HuH-7.5 (cell line): ENCODE data around the gene INSIG2.

ENCODE experiments used
- DNase-seq: peaks from one replicate; pipeline ENCODE4 v3.0.0; 2011; ENCODE audit warnings: low spot score

INSIG2 gene

DNA sequence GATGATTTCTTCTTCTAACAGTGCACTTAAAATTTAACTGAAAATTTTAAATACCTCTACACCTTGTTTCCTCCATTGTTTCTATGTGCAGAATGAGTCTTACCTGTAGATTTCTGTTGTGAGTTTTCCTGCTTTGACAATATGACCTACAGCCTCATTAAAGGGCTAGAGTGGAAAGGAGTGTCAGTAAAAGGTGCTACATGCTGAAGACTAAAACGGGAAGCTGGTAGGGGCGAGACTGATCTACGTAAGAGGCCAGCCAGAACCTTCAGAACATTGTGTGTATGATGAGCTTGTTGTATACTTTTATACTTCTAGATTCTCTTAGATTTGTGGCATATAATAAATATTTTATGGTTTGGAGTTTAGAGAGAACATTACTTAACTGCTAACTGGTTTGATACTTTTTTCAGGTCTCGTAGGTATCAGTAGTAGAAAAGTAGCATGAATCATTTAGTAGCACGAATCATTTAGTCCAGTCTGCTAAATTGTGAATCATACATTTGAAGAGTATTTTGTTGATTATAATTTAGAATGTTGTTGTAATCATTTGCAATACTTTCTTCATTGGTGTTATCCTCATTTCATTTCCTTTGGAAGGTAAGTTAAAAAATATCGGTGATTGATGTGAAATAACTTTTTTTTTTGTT, 14.3 kb downstream of the INSIG2 start:
- no peak for DNase-seq

DNA sequence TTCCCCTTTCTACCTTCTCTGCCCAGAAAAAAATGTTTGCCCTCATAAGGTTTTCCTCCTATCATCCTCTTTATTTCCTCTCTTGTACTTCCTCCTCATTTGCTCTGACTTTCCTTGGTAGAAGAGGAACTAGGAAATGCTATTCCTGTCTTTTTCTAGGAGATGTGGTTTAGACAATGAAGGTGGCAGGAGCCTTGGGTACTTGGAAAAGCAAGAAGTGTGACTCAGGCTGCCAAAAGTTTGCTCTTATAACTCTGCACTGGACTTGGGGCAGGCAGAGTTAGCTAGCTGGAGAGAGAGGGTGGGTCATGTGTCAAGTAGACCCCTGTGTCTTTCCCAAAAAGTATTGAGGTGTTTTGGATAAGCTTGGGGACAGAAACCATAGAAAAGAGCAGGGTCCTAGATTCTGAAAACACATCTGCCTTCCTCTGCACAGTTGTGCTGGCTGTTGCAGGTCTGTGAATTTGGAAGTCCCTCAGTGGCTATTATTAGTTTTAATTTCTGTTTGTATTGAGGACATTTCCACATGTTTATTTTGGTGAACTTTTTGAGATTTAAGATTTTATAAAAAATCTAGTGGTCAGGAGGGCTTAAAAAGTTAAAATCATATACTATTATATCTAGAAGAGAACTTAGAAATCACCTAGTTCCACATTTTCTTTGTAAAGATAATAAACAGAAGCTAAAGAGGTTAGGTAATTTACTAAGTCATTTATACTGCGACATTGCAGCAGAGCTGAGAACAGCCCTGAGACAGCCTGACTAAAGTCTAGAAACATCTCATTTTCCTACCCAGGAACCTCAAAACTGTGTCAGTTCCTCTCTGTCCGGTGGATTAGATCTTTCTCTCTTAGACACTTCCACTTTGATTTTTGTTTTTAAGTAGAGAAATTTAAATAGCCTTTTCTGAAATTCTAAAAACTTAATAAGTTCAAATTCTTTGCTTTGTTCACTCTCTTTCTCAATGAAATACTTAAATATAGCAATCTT, 16.0 kb downstream of the INSIG2 start:
- DNase-seq: no peak

DNA sequence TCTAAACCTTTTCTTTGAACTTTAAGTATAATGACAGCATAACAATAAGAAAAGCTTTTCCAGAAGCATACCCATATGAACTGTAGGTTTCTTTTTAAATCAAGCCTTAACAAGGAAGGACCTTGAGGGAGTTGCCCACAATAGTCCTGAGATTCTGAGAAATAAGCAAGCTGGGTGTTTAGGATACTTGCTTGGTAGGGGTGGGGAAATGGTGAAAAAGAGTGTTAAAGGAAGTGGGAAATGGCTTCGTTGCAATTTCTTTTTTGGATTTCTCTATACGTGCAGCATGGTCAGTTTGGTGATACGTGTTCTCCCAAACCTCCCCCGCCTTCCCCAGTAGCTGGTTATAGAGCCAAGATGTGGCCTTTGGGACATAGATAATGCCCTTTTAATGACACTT, 17.2 kb downstream of the INSIG2 start:
- DNase-seq: no peak

DNA sequence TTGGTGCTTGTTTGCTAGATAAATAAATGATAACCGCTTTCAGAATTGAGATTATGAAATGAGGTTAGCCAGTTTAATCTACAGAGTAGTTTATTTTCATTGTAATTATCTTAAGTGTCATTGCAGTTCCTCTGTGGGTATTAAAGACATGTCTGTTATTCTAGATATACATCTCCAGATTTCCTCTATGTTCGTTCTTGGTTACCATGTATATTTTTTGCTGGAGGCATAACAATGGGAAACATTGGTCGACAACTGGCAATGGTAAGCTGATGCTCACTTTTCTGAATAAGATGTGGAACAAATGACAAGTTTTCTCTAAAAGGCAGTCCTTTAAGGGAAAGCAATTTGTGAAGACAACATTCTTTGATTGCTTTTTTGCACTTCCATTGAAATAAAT, 18.7 kb downstream of the INSIG2 start:
- DNase-seq: no peak

DNA sequence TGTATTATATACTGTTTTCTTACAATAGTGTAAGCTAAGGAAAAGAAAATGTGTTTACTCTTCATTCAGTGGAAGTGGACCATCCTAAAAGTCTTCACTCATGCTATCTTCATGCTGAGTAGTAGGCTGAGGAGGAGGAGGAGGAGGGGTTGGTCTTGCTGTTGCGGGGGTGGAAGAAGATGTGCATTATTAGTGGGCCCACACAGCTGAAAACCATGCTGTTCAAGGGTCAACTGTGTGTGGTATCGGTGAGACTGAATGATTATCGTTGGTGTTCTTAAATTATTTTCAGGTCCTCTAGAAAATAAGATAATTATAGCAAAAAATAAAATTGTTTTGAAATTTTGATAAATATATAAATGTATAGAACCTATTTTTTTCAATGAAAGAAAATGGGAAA, 22.0 kb downstream of the INSIG2 start:
- DNase-seq: no peak

DNA sequence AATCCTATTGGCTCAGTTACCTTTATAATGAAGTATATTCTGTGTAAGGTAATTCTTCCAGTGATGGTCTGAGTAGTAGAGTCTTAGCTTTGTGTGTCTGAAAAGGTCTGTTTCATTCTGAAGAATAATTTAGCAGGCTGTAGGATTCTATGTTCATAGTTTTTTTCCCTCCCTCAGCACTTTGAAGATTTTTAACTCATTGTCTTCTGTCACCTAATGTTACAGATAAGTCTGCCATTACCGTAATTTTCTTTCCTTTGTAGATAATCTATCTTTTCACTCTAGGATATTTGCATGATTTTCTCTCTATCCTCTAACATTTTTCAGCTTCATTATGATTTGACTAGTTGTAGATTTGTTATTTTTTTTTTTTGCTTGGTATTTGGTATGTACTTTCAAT, 22.7 kb downstream of the INSIG2 start:
- DNase-seq: no peak

DNA sequence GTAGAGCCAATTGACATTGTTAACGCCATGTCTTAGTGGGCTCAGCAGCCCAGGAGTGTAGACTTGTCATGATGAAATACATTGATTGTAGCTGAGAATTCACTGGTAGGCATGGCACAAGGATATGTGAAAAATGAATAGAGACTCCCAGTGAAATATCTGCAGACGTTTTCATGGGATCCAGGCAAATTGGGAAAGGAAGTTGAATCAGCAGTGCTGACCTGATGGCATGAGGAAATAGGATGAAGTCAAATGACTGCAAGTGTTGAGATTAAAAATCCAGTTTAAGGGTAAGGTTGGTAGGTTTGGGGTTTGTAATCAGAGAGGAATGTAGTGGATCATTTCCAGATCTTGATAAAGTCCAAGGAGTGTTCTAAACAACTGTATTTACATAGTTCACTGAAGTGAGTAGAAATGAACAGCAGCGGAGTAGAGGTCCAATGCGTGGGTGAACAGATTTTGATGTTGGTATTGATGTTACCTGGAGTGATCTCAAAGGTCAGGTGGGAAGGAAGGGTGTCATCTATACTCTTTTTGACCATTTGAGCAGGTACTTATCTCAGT, 24.6 kb downstream of the INSIG2 start:
- no peak for DNase-seq

DNA sequence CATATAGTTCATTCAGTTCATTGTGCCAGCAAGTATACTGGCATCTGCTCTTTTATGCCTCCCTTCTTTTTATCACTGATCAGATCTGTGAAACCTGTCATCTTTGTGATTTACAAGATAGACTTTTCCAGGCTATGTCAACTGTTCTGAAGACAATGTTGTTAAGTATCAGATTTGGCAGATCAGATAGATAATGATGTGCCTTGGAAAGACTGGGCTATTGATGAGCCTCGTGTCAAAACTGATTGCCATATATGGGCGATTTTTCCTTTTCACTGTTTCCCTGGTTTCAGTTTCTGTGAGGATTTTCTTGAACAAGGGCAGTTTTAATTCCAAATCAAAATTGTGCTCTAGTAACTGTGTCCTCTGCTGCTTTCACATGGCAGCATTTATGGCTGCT, 26.6 kb downstream of the INSIG2 start:
- no peak for DNase-seq

DNA sequence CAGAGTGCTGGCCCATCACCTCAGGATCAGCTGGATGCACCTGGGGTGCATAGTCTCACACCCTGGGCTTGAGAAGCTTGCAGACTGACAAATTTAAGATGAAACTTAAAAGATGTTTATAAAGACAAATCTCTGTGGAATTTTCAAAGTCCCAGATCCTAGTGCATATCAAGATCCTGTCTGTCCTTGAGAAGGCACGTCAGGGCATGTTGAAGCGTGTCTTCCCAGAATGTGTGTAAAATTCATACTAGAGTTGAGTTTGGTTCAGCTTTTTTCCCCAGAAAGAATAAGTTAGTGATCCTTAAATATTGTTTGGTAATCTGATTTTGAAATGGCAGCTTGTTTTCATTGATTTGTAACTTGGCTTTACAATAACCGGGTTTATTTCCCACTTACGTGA, 27.5 kb downstream of the INSIG2 start:
- no peak for DNase-seq

DNA sequence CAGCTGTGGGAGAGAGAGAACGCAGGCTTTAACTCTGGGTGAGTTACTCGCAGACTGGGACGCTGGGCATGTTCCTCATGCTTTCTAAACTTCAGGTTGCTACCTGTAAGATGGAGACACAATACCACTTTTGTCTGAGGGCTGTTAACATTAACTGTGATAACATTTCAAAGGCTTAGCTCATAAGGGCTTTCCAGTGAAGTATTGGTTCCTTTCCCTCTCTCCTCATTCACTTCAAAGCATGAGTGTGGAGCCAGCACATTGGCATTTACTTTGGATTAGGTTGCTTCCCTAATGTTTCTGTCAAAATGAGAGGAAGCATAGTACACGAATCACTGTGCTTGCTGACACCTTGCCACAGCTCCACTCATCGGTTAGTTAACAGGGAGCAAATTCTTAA, 30.2 kb downstream of the INSIG2 start:
- no peak for DNase-seq

DNA sequence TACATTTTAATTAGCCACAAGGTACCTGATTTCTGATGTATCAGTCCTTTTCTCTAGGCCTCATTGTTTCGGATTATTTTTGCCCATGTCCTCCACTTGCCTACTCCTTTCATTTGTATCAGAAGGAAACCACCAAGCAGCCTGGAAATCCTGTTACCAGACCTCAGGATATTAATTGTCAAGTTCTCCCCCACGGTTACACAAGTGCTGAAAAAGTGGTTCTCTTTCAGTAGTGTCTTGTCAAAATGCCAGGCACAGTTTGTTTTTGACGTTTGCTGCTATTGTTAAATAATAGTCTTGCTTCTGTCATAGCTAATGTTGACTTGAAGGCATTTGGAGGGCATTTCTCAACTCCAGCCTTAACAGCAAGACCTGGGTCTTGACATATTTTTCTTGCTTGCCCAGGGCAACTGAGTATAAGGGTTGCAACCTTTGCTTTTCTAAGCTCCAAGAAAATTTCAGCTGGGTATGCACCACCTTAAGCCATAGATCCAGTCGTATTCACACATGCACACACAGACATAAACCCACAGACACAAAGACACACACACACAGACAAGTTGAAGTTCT, 31.0 kb downstream of the INSIG2 start:
- DNase-seq: no peak

DNA sequence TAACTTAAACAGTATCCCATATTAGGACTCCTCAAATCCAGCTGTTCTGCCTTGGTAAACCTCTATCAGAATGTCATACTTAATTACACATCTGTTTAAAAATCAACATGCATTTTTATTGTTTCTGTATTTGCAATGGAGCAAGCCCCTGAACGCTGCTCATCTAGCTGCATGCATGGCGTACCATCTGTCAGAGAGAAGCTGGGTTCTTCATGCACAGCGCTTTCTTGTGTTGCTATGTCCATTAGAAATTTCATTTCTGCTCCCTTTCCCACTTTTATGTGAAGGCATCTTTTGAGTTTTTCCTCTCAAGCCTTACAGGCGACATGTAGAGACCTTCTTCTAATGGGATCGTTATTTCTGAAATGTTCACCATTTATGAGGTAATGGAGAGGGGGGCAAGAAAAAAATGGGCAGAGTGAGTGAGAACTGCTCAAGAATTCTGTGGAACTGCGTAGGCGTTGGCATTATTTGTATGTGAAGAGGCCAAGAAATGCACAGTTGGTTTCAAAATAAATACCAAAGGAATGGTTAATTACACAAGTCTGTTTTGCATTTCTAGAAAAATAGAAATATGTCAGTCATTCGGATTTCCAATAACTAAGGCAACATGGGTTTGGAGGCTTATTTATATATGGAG, 31.6 kb downstream of the INSIG2 start:
- DNase-seq: no peak

DNA sequence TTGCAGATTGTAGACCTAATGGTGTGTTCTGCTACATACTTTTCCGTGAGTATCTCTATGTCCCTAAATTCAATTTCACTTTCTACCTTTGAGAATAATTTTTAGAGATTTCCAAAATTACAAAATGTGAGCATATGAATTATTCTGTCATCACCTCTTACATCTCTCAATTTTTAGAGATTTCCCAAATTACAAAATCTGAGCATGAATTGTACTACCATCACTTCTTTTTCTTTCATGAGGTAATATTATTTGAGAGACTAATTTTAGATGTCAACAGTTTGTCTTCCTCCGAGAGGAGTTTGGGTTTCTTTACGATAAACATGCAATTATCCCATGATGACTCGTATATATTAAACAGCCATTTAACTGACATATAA, 32.1 kb downstream of the INSIG2 start:
- DNase-seq: no peak

DNA sequence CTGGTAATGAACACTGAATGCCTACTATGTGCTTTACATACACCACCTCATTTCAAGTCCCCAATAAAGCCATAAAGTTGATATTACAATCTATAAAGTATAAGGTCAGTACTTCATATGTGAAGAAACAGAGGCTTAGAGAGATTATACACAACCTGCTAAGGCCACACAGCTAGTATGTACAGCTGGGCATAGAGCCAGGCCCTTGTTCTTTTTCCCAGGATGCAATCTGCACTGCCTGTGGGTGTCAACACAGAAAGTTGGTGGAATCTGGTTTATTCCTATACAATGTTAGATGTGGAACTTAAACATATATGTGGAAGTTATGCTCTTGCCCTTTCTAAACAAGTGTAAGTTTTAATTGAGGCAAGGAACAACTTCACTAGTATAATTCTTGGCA, 32.8 kb downstream of the INSIG2 start:
- DNase-seq: no peak

DNA sequence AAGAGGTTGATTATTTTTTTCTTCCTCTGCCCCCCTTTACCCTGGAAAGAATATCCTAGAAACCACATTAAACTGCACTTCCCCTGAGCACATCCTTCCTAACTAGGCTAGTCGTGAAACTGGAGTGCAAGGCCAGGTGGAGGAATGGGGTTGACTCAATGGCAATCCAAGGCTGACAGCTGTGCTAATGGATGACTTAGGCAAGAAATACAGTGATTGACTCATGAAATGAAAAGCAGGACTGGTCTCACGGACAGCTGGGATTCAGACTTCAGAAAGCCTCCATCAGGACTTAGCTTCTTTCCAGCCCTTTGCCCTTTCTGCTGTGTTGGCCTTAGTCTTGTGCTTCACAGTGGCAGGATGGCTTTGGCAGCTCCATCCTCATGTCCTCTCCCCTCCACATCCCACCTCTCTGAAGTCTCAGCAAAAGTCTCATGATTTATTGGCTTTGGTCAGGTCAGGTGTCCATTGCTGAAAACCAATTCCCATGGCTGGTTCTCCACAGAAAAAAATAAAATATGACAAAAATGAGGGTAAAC, 33.8 kb downstream of the INSIG2 start:
- no peak for DNase-seq

DNA sequence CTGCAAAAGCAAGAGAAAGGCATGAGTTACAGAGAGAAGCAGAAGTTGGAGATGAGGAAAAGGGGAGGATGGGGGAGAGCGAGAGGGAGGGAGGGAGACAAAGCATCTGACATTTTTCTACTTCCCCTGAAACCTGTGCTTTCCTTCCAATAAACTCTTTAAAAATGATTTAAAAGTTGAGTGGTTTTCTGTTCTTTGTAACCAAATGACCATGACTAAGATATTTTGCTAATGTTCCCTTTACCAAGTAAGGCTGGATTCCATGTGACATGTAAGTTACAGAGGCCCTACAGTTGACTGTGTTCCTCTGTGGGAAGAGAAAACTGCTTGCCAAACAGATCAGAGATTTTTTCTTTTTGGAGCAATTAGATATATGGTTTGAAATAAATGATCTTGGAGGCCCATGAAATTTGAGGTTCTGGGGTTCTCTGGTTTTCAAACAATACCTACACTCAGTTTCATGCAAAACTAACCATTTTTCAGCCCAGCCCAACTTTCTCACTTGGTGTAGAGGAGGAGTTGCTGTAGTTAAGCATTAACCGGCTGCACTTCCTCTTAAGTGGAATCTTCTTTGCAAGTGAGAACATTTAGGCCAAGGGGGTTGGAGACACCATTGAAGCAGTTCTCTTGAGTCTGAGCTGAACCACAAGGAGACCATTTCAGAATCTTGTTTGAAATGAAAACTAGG, 34.5 kb downstream of the INSIG2 start:
- no peak for DNase-seq

DNA sequence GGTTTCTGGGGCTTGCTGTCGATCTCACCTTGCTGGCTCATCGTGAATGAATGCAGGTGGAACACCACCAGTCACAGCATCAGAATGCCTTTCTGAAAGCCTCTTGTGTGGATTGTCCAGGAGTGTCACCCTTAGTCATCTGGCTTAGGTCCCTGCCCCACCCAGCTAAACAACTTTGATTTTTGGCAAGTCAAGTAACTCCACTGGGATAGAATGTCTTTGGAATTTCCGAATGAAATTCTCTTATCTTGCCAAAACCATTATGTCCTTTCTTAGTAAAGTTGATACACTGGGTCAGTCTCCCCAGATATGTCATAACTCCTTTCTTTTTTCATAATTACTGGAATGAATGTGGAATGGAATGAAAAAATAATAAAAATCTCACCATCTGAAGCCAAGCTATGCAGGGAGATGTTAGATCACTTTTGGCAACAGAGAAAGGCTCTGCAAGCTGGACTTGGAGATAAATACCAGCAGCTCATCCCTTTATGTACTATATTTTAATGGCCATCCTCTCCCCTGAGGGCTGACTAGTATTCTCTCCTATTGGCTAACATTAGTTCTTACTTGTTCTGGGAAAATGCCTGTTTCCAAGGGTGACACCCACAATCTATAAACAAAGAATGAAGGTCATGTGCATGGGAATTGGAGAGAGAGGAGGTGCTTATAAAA, 35.4 kb downstream of the INSIG2 start:
- DNase-seq: no peak

DNA sequence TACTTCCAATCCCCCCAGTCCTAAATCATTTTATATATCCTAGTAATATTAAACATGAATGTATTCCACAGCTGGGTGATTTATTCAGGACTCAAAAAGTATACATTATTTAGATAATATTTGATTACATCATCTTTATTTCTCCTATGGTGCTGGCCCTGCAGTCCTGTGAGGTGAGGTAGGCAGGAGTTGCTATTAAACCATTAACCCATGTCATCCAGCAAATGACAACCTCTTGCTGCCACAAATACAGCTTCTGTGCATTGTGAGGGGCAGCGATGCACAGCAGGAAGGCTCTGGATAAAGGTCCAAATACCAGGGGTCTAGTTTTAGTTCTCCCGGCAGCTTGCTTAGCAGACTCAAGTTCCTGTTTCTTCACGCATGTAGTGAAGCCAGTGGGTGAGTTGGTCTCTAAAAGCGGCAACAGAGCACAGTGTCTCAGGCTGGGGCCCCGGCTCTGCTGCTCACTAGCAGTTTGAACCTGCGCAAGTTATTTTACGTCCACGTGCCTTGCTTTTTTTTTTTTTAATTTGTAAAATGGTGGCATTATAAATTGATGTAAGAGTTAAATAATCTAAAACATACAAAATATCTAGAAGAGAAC, 36.1 kb downstream of the INSIG2 start:
- no peak for DNase-seq

DNA sequence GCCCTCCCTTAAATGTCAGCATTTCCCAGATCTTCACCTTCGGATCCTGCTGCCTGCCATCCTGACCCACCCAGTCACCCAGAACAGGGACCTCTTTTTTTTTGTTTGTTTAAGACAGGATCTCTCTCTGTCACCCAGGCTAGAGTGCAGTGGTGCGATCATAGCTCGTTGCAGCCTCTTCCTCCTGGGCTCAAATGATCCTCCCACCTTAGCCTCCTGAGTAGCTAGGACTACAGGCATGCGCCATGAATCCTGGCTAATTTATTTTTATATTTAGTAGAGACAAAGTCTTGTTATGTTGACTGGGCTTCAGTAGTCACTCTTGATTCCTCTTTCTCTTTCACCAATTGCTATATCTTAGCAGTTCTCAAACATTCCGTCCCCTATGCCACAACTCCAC, 39.0 kb downstream of the INSIG2 start:
- no peak for DNase-seq

DNA sequence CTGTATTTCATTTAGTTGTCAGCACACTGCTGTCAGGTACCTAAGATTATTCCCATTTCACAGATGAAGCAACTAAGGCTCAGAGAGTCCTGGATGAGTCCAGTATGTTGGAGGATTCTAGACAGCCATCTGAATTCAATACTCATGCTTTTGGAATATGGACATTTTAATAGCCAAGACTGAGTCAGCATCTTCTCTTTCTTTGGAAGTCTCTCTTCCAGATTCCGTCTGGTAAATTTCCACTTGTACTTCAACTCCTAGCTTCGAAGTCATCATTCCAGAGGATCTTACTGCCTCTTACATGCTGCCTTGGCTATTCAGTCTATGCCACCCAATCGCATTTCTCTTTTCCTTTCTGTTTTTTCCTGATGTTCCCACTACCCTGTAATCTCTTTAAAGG, 40.6 kb downstream of the INSIG2 start:
- no peak for DNase-seq

DNA sequence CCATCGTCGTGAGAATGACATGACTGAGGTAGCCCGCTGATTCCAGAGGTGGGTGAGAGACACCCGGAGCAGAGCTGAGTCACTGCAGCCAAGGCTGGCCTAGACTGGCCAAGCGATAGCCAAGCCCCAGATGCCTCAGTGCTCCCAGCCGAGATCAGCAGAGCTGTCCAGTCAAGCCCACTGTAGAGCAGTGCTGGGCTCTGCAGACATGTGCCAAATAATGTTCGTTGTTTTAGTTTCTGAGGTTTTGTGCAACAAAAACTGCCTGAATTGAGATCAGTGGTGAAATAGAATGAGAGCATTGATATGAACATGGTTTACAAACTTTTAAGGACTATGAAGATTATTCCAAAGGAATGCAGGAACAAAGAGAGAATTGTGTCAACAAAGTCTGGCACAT, 42.1 kb downstream of the INSIG2 start:
- DNase-seq: no peak
